GM13977 (cell line): Measurements from ENCODE around the gene SNAP47.
"Not testable (repeated sequence)": the region's sequence is repeated elsewhere in the genome, so short reads cannot be mapped to it uniquely, and the experiment has no call there.

ENCODE experiments used
- DNase-seq: peaks from one replicate; pipeline ENCODE4 v3.0.0; 2012; ENCODE audit warnings: low spot score
- CTCF ChIP-seq: IDR thresholded peaks from 2 replicates; pipeline ENCODE4 v1.5.1; 2012; ENCODE audit warnings: mild to moderate bottlenecking, control low read depth; ENCODE audit not compliant: insufficient read depth; ENCODE audit errors: extremely low read depth, missing control alignments
- in situ Hi-C: fragments of 300-500 bp; cut with MboI; formaldehyde crosslinking; loops from one replicate; pipeline ENCODE4 v1.12.0; 2022; ENCODE audit warnings: low sequenced_read_pairs, low pct_unique_long_range_greater_than_20kb, mixed read lengths, inconsistent platforms; ENCODE audit not compliant: unreplicated experiment

SNAP47 gene

GRCh38 chr1:227734856-227735538, at the start of gene SNAP47, which contains the start of gene JMJD4:
Gene SNAP47, plus strand, starts transcription at chr1:227735435. Its CDS starts 12,302 bp downstream, at chr1:227747737.
Gene JMJD4, minus strand, starts transcription at chr1:227735302. Its CDS starts 29 bp downstream, at chr1:227735273.
- in situ Hi-C loops, result no loop called here
- peak; percentile 97 for DNase-seq
- TF ChIP-seq CTCF, result no peak

- in situ Hi-C loops, result no loop called here
- no peak for TF ChIP-seq CTCF
- no peak for DNase-seq
Measured at GRCh38 chr1:227685807-227686206, 49.4 kb upstream of the SNAP47 start.

GRCh38 chr1:227697321-227697864, 37.8 kb upstream of the SNAP47 start:
- DNase-seq, result no peak
- in situ Hi-C loops, result no loop called here
- no peak for TF ChIP-seq CTCF

- in situ Hi-C loops, DNase-seq: not testable (repeated sequence)
Measured at GRCh38 chr1:227701631-227702030, 33.6 kb upstream of the SNAP47 start.

DNA sequence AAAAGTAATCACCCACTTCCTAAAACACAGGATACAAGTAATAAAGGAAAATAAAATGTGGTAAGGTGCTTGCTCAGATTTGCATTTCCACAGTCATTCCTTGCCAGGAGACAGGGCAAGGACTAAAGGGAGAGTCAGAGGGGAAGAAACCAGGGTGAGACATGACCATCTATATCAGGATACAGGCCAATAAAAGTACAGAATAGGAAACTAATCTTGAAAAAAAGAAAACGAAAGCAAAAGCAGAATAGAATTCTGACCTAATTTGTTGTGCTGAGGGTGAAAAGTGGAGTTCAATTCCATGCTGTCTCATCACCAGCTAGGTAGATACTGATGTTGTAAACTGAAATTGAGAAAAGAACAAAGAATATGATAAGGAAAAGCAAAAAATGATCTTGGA, 27.4 kb upstream of the SNAP47 start:
- in situ Hi-C loops, result no loop called here

GRCh38 chr1:227709451-227709850, 25.8 kb upstream of the SNAP47 start:
- no peak for DNase-seq
- in situ Hi-C loops, result no loop called here
- no peak for TF ChIP-seq CTCF

More for the DNA sequence above, 27.4 kb upstream of the SNAP47 start:
- TF ChIP-seq CTCF, result no peak
- no peak for DNase-seq

DNA sequence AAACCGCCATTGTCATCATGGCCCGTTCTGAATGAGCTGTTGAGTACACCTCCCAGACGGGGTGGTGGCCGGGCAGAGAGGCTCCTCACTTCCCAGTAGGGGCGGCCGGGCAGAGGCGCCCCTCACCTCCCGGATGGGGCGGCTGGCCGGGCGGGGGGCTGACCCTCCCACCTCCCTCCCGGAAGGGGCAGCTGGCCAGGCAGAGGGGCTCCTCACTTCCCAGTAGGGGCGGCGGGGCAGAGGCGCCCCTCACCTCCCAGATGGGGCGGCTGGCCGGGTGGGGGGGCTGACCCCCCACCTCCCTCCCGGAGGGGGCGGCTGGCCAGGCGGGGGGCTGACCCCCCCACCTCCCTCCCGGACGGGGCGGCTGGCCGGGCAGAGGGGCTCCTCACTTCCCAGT, 24.8 kb upstream of the SNAP47 start:
- DNase-seq, in situ Hi-C loops: not testable (repeated sequence)
